Small intestine (tissue), 7 donors: ENCODE measurements around the gene MEP1A. TPM values are rescaled to one million over a fixed set of nuclear protein-coding genes. Genes with fewer than 3 reads are reported as not detected.

Experiments used
- DNase-seq, 2 donors: peaks; one replicate each; pipeline versions ENCODE4 v3.0.0 to v3.0.0-alpha.2; 2013
- FAIRE-seq: peaks from 2 replicates; lab custom pipeline; 2012; peaks lifted over from hg19 to GRCh38; lab: Jason Lieb, UNC
- H3K27ac ChIP-seq, 3 donors: one replicate each; pipeline ENCODE4 v1.5.1; 2013; ENCODE audit warnings: low read length in 2 of 3, mild to moderate bottlenecking in 2 of 3, control low read depth in 1 of 3, inconsistent platforms in 1 of 3, low read depth in 1 of 3, moderate library complexity in 1 of 3
- H3K27me3 ChIP-seq, 3 donors: one replicate each; pipeline ENCODE4 v1.6.1; 2013; ENCODE audit warnings: low read length in 3 of 3, inconsistent platforms in 1 of 3; ENCODE audit not compliant: control insufficient read depth in 3 of 3, insufficient read depth in 3 of 3
- H3K36me3 ChIP-seq, 3 donors: one replicate each; pipeline ENCODE4 v1.6.1; 2013; ENCODE audit warnings: low read length in 3 of 3, inconsistent platforms in 1 of 3, low read depth in 1 of 3, mild to moderate bottlenecking in 1 of 3, moderate library complexity in 1 of 3; ENCODE audit not compliant: control insufficient read depth in 3 of 3, insufficient read depth in 2 of 3
- H3K4me1 ChIP-seq, 3 donors: one replicate each; pipeline ENCODE4 v1.6.1; 2013; ENCODE audit warnings: low read length in 2 of 3, inconsistent platforms in 1 of 3, low read depth in 1 of 3, mild to moderate bottlenecking in 1 of 3, moderate library complexity in 1 of 3; ENCODE audit not compliant: control insufficient read depth in 3 of 3, insufficient read depth in 2 of 3
- H3K4me3 ChIP-seq, 3 donors: one replicate each; pipeline ENCODE4 v1.5.1; 2013; ENCODE audit warnings: low read length in 3 of 3, control low read depth in 1 of 3, inconsistent platforms in 1 of 3, low read depth in 1 of 3, mild to moderate bottlenecking in 1 of 3, moderate library complexity in 1 of 3
- H3K9me3 ChIP-seq, 2 donors: one replicate each; pipeline ENCODE4 v1.6.1; 2013; ENCODE audit warnings: low read depth in 1 of 2, low read length in 1 of 2; ENCODE audit not compliant: control insufficient read depth in 2 of 2, insufficient read depth in 1 of 2
- WGBS, 3 donors: extraction: QIAGEN DNeasy Blood & Tissue Kit; methylation state at CpG; one replicate each; pipeline ENCODE4 v1.1.7; 2013; 5-methylcytosine and 5-hydroxymethylcytosine counted together
- polyA plus RNA-seq, 4 donors: library from polyadenylated mRNA; stranded (reverse) in 3 of 4; unstranded in 1 of 4; fragments of 200-250 nt in 3 of 4; fragments of 120-200 nt in 1 of 4; gene quantifications; one replicate each; pipeline versions ENCODE4 v1.2.1 to v1.2.3, GENCODE V29; 2013
- donor health status: healthy with polysubstance abuse.
- donor health status: control.
- donor health status: control.
- donor health status: Bipolar disorder and iron deficiency.
- donor health status: healthy.

Gene MEP1A
- polyA plus RNA-seq, 4 donors, result 73.9 to 739 (median 160) TPM

GRCh38 chr6:46781478-46782378 is 11.5 kb upstream of the MEP1A start:
- WGBS, 3 donors, result 32 to 38% (median 35%) methylated on average over 6 of the region's 6 CpGs
- no peak overlapping the region for H3K27ac ChIP-seq
- no peaks in the 10 kb centered on the region for H3K27me3 ChIP-seq
- H3K4me3 ChIP-seq, result no peak overlapping the region
- peaks cover 0 to 8% (median 0%) of the 10 kb centered on the region in 3 donors for H3K4me1 ChIP-seq
- H3K9me3 ChIP-seq, result no peaks in the 10 kb centered on the region
- no peaks in the 10 kb centered on the region for H3K36me3 ChIP-seq
- peak; percentile 71 to 76 for DNase-seq
- peak; percentile 99 for FAIRE-seq

GRCh38 chr6:46784535-46784934 is 8.7 kb upstream of the MEP1A start:
- 78 to 89% (median 81%) methylated on average over 1 of the region's 1 CpG for WGBS, 3 donors
- no peak for FAIRE-seq

DNA sequence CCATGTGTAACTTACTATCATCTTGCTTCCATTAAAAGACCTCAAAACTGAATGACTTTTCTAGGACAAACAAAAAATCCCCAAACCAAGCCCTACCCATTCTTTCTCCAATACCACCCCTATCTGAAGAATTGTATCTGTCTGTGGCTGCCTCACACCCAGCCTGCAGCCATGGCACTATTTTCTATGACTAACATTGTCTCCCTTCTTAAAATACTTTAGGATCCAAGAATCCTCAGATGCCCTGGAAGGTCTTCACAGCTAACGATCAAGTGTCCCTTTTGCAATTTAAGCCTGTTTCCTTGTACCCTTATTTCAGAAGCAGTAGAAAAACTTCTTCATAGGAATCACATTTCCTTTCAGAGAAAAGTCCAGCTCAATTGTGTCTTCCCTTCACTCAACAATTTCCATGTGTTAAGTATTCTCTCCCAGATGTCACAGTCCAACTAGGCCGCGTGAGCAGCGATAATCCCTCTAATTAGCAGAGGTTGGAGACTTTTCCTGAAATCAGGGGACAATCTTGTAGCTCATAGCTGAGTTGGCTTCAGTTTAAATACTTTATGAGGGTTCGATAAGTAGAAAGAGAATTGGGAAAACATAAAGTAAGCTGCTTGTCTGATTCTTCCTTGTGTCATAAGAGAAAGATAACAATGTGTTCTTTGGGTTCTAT is 5.2 kb upstream of the MEP1A start:
- no peak for FAIRE-seq
- 49 to 68% (median 61%) methylated on average over 5 of the region's 5 CpGs for WGBS, 3 donors
- peak overlapping the region in 1 of 3 donors; percentile 83 for H3K27ac ChIP-seq

More at GRCh38 chr6:46784535-46784934, 8.7 kb upstream of the MEP1A start:
- H3K27me3 ChIP-seq, result no peaks in the 10 kb centered on the region
- DNase-seq, result peak in 1 of 2 donors; percentile 11
- peaks cover 0 to 33% (median 8%) of the 10 kb centered on the region in 3 donors for H3K4me1 ChIP-seq
- no peak overlapping the region for H3K4me3 ChIP-seq
- no peaks in the 10 kb centered on the region for H3K36me3 ChIP-seq
- no peaks in the 10 kb centered on the region for H3K9me3 ChIP-seq
- no peak overlapping the region for H3K27ac ChIP-seq

GRCh38 chr6:46788791-46789190 is 4.4 kb upstream of the MEP1A start:
- Histone ChIP-seq H3K9me3 (no peaks in the 10 kb centered on the region), H3K27me3 (no peaks in the 10 kb centered on the region), H3K27ac (peak overlapping the region in 1 of 3 donors; percentile 83), H3K4me1 (peaks cover 4 to 60% (median 11%) of the 10 kb centered on the region in 3 donors), H3K4me3 (no peak overlapping the region), H3K36me3 (no peaks in the 10 kb centered on the region)
- 76 to 91% (median 85%) methylated on average over 3 of the region's 3 CpGs for WGBS, 3 donors
- no peak for DNase-seq
- no peak for FAIRE-seq

More for the DNA sequence above, 5.2 kb upstream of the MEP1A start:
- Histone ChIP-seq H3K4me1 (peaks cover 4 to 58% (median 11%) of the 10 kb centered on the region in 3 donors), H3K36me3 (no peaks in the 10 kb centered on the region), H3K9me3 (no peaks in the 10 kb centered on the region), H3K4me3 (no peak overlapping the region), H3K27me3 (no peaks in the 10 kb centered on the region)
- DNase-seq, result peak in 1 of 2 donors; percentile 57

DNA sequence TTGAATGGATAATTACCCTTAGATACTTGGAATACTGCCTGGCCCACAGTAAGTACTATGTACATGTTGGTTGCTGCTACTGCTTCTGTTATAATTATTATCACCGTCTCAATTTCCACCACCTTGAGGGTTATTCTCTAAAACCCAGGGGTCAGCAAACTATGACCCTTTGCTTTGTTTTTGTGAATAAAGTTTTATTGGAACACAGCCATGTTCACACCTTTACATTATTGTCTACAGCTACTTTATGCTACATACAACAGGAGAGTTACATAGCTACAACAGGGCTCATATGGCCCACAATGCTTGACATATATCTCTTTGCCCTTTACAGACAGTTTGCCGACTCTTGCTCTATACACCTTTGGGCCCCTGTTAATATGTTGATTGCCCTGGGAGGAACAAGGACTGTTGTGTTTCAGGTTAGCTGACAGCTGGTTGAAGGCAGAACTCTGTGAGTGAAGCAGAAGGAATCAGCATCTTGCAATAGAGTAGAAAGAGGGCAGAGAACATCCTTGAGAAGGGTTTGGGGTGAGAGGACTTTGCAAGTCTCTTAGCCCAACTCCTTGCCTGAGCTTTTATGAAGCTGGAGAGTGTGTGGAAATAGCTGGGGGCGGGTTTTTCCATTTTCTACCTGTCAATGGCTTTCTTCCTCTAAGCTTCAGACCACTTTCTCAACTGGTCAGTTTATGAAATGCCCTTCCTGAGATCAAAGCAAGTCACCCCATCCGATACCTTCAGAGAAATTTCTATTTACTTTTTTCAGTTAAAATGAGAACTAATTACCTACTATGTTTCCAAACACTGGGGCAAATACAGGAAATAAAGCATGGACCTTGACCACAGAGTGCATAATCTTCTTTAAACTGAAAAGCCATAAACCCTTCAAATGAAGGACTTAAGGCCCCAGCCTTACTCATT is 3.5 kb upstream of the MEP1A start:
- H3K9me3 ChIP-seq, result no peaks in the 10 kb centered on the region
- WGBS, 3 donors, result 19 to 54% (median 39%) methylated on average over 4 of the region's 4 CpGs
- no peak overlapping the region for H3K4me3 ChIP-seq
- peak; percentile 90 for DNase-seq
- H3K4me1 ChIP-seq, result peaks cover 4 to 60% (median 11%) of the 10 kb centered on the region in 3 donors
- peak overlapping the region; percentile 50 to 83 (median 59) for H3K27ac ChIP-seq
- H3K36me3 ChIP-seq, result no peaks in the 10 kb centered on the region
- no peaks in the 10 kb centered on the region for H3K27me3 ChIP-seq
- FAIRE-seq, result no peak

DNA sequence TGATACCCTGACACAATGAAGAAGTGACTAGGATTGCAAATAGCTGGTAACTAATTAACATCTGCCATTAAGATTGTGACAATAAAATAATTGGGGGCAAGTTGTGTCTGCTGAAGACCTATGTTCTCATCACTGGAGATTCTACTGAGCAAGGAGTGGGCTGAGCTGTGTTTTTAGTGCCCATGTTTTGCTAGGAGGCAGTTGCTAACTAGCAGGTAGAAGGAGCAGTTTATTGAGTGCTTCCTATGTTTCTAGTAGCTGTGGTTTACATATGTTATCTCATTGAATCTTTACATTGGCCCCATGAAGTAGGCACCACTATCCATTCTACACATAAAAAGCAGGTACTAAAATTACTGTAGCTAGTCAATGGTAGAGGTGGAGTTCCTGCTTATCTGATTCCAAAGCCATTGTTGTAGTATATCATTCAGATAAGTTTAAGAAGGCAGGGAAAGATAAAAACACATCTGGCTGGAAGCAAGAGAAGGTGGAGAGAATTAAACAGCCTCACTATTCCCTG is 2.8 kb upstream of the MEP1A start:
- Histone ChIP-seq H3K27me3 (no peaks in the 10 kb centered on the region), H3K4me1 (peaks cover 4 to 60% (median 11%) of the 10 kb centered on the region in 3 donors), H3K4me3 (no peak overlapping the region), H3K27ac (peak overlapping the region in 1 of 3 donors; percentile 56), H3K36me3 (peaks cover 0 to 3% (median 0%) of the 10 kb centered on the region in 3 donors), H3K9me3 (no peaks in the 10 kb centered on the region)
- DNase-seq (no peak), FAIRE-seq (no peak)

DNA sequence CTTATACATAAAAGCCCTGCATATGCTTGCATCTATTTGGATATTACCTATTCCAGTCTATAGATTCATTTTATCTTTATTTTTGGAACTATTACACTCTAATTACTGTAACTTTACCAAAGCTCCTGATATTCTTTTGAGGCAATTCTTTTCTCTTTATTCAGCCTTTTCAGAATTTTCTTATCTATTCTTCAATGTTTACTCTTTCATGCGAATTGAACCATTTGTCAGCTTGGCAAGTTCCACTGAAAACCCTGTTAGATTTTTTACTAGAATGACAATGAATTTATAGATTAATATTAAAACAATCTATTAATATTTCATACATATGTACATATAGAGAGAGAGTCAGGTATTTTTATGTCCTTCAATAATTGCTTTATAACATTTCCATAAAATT is 554 bp upstream of the MEP1A start:
- 5 to 21% (median 12%) methylated on average over 1 of the region's 1 CpG for WGBS, 3 donors
- FAIRE-seq, result peak; percentile 51
- H3K27ac ChIP-seq, result no peak overlapping the region

More for the DNA sequence above, 554 bp upstream of the MEP1A start:
- no peak for DNase-seq
- Histone ChIP-seq H3K27me3 (no peaks in the 10 kb centered on the region), H3K36me3 (peaks cover 0 to 11% (median 0%) of the 10 kb centered on the region in 3 donors), H3K4me1 (peaks cover 4 to 50% (median 11%) of the 10 kb centered on the region in 3 donors), H3K9me3 (no peaks in the 10 kb centered on the region), H3K4me3 (no peak overlapping the region)
